ENCODE measurements around the gene ARGFX. TPM values are rescaled to one million over a fixed set of nuclear protein-coding genes. Genes with fewer than 3 reads are reported as not detected.
A peak's percentile ranks its signal among the peaks of the same experiment; 100 is the strongest.

ARGFX gene
- total and polyA plus RNA-seq, 9 of the 15 experiments (the other 6 are each of a cell fraction or from before 2014, with no cell fraction given), result not detected

DNA sequence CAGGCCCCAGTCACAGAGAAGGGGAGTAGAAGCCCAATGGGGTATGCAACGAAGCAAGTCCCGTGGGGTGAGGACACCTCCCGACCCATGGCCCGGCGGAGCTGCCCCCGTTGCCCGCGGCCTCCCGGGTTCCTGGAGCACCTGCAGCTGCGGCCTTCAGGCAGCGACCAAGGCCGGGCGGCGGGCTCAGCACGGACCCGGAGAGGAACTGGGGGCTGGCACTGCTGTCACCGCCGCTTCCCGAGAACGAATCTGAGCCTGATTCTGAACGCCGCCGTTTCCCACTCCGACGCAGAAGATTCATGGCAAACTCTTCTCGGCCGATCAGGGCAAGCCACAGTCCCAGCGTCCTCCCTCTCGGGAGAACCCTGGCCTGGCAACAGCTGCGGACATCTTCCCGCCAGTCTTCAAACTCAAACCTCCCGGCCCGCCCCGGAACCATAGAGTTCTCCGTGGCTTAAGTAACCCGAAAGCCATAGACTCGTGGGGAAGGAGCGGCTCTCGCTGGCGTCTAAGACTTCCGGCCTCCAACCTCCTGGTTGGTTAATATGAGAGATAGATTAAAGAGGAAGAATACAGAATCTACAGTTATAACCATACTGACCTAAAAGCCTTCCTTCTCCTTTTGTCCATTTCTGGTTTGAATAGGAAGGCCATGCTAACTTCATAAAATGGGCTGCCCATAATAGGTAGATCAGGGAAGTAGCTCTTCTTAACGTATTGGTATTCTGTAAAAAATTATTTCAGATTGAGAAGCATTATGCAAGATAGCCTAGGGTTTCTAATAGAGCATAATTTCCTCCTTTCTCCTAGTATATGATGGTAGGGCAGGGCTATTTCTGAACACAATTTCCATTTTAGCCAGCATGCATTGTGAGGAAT is 21.9 kb upstream of the ARGFX start, which contains the start of gene POLQ (continued):
- TF ChIP-seq, protein P1, sequence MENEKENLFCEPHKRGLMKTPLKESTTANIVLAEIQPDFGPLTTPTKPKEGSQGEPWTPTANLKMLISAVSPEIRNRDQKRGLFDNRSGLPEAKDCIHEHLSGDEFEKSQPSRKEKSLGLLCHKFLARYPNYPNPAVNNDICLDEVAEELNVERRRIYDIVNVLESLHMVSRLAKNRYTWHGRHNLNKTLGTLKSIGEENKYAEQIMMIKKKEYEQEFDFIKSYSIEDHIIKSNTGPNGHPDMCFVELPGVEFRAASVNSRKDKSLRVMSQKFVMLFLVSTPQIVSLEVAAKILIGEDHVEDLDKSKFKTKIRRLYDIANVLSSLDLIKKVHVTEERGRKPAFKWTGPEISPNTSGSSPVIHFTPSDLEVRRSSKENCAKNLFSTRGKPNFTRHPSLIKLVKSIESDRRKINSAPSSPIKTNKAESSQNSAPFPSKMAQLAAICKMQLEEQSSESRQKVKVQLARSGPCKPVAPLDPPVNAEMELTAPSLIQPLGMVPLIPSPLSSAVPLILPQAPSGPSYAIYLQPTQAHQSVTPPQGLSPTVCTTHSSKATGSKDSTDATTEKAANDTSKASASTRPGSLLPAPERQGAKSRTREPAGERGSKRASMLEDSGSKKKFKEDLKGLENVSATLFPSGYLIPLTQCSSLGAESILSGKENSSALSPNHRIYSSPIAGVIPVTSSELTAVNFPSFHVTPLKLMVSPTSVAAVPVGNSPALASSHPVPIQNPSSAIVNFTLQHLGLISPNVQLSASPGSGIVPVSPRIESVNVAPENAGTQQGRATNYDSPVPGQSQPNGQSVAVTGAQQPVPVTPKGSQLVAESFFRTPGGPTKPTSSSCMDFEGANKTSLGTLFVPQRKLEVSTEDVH (IDR thresholded peaks at IDR 0.05; ENCODE audit: low read depth, partially characterized antibody), result peak; percentile 91
- TF ChIP-seq TRIM24 (IDR thresholded peaks at IDR 0.05) (no peak), E2F5 (CRISPR knock-in tag; IDR thresholded peaks at IDR 0.05) (no peak), ZBTB7A (IDR thresholded peaks at IDR 0.05; ENCODE audit: borderline replicate concordance, control insufficient read depth, low read depth, low read length) (no peak), ZNF655 (CRISPR knock-in tag; IDR thresholded peaks at IDR 0.05) (no peak), CCNT2 (IDR thresholded peaks at IDR 0.05; ENCODE audit: borderline replicate concordance, extremely low read depth, insufficient read length, low read depth, low read length) (no peak), SMARCA4 (IDR thresholded peaks at IDR 0.05) (no peak), MEIS2 (IDR thresholded peaks at IDR 0.05; ENCODE audit: partially characterized antibody) (no peak), PHB2 (IDR thresholded peaks at IDR 0.05; ENCODE audit: low read depth) (no peak), SIRT6 (IDR thresholded peaks at IDR 0.05; ENCODE audit: low read depth, low read length) (no peak), ZNF77 (CRISPR knock-in tag; IDR thresholded peaks at IDR 0.05) (no peak), RBFOX2 (IDR thresholded peaks at IDR 0.05; ENCODE audit: low read depth, low read length) (peak; percentile 85), RFX7 (CRISPR knock-in tag; IDR thresholded peaks at IDR 0.05) (no peak), NFXL1 (CRISPR knock-in tag; IDR thresholded peaks at IDR 0.05) (no peak), MEF2D (tag; conservative IDR thresholded peaks at IDR 0.05; ENCODE audit: low read depth) (no peak), SMAD1 (IDR thresholded peaks at IDR 0.05; ENCODE audit: low read depth, low read length, partially characterized antibody) (peak; percentile 38), PRPF4 (IDR thresholded peaks at IDR 0.05; ENCODE audit: insufficient read depth, low read depth, low read length, poor library complexity, severe bottlenecking) (no peak), AFF4 (CRISPR knock-in tag; IDR thresholded peaks at IDR 0.05) (no peak), NRF1 (conservative IDR thresholded peaks at IDR 0.05 in 1 of 2, IDR thresholded peaks at IDR 0.05 in 1 of 2) (no peak)

Data from K562 (cell line).